HEK293 (cell line): ENCODE data around the gene ASCC3.

ENCODE experiments used
- CTCF ChIA-PET: fragments of 350-600 bp; formaldehyde crosslinking; extraction: SDS; loops from one replicate; lab custom pipeline; 2021; ENCODE audit warnings: antibody characterized with exemption; lab: Yijun Ruan, JAX
- POLR2A ChIA-PET: fragments of 300-600 bp; formaldehyde crosslinking; extraction: SDS; loops from one replicate; lab custom pipeline; 2020; ENCODE audit warnings: antibody characterized with exemption, inconsistent platforms; lab: Yijun Ruan, JAX
- H3K27ac ChIP-seq: fragments of 200-500 bp; sonication (Bioruptor generic); 2 replicates; pipeline ENCODE4 v1.5.1; 2014; ENCODE audit warnings: low read depth, low read length, control low read depth, inconsistent platforms; ENCODE audit errors: extremely low read depth
- H3K36me3 ChIP-seq, 2 experiments: fragments of 200-500 bp in 1 of 2; sonication (Bioruptor generic) in 1 of 2; 1 replicate in 1 of 2; 2 replicates in 1 of 2; pipeline ENCODE4 v1.5.1; 2014 to 2017; ENCODE audit warnings: inconsistent platforms in 2 of 2, low read length in 2 of 2; ENCODE audit not compliant: control insufficient read depth in 2 of 2, insufficient read depth in 1 of 2
- H3K4me1 ChIP-seq: fragments of 200-500 bp; sonication (Bioruptor generic); 2 replicates; pipeline ENCODE4 v1.5.1; 2014; ENCODE audit warnings: mild to moderate bottlenecking, low read length, inconsistent platforms; ENCODE audit not compliant: control insufficient read depth, insufficient read depth
- H3K4me3 ChIP-seq: 2 replicates; pipeline ENCODE4 v1.5.1; 2011; ENCODE audit warnings: low read depth, mild to moderate bottlenecking, control low read depth, low read length, moderate library complexity
- H3K9me3 ChIP-seq: fragments of 200-500 bp; sonication (Bioruptor generic); 2 replicates; pipeline ENCODE4 v1.5.1; 2014; ENCODE audit warnings: low read depth, low read length, inconsistent platforms; ENCODE audit not compliant: control insufficient read depth, insufficient read depth
- CTCF ChIP-seq: fragments of 450-650 bp; formaldehyde crosslinking; IDR thresholded peaks from 2 replicates; pipeline ENCODE4 v1.5.1; 2016; ENCODE audit warnings: missing biosample characterization, missing genetic modification characterization
- EGR2 ChIP-seq: fragments of 450-650 bp; formaldehyde crosslinking; IDR thresholded peaks from 2 replicates; pipeline ENCODE4 v1.5.1; 2016; ENCODE audit warnings: low read depth, missing biosample characterization, missing genetic modification characterization
- GFI1B ChIP-seq: fragments of 450-650 bp; formaldehyde crosslinking; IDR thresholded peaks from 2 replicates; pipeline ENCODE4 v1.5.1; 2016; ENCODE audit warnings: missing biosample characterization, missing genetic modification characterization
- GLIS1 ChIP-seq: fragments of 450-650 bp; formaldehyde crosslinking; IDR thresholded peaks from 2 replicates; pipeline ENCODE4 v1.5.1; 2016; ENCODE audit warnings: missing biosample characterization, missing genetic modification characterization
- KLF10 ChIP-seq: fragments of 450-650 bp; IDR thresholded peaks from 2 replicates; pipeline ENCODE4 v1.5.1; 2018; ENCODE audit warnings: missing biosample characterization, mild to moderate bottlenecking, missing genetic modification characterization
- KLF9 ChIP-seq: fragments of 450-650 bp; formaldehyde crosslinking; IDR thresholded peaks from 2 replicates; pipeline ENCODE4 v1.5.1; 2016; ENCODE audit warnings: missing biosample characterization, missing genetic modification characterization, low read depth
- MEIS1 ChIP-seq: sonication (generic); formaldehyde crosslinking; IDR thresholded peaks from 2 replicates; pipeline ENCODE4 v1.8.1; 2022; ENCODE audit warnings: missing genetic modification reagents, mild to moderate bottlenecking, borderline replicate concordance
- OSR2 ChIP-seq: fragments of 450-650 bp; formaldehyde crosslinking; IDR thresholded peaks from 2 replicates; pipeline ENCODE4 v1.5.1; 2016; ENCODE audit warnings: missing biosample characterization, missing genetic modification characterization
- PRDM1 ChIP-seq: fragments of 450-650 bp; formaldehyde crosslinking; IDR thresholded peaks from 2 replicates; pipeline ENCODE4; 2016; ENCODE audit warnings: missing biosample characterization, missing genetic modification characterization
- ZBTB17 ChIP-seq: fragments of 450-650 bp; formaldehyde crosslinking; IDR thresholded peaks from 2 replicates; pipeline ENCODE4 v1.5.1; 2016; ENCODE audit warnings: missing biosample characterization, missing genetic modification characterization
- ZBTB6 ChIP-seq: fragments of 450-650 bp; formaldehyde crosslinking; IDR thresholded peaks from 2 replicates; pipeline ENCODE4 v1.5.1; 2017; ENCODE audit warnings: missing biosample characterization, missing genetic modification characterization
- ZEB2 ChIP-seq: fragments of 450-650 bp; formaldehyde crosslinking; IDR thresholded peaks from 2 replicates; pipeline ENCODE4 v1.5.1; 2016; ENCODE audit warnings: missing biosample characterization, missing genetic modification characterization
- ZIC2 ChIP-seq: fragments of 450-650 bp; formaldehyde crosslinking; IDR thresholded peaks from 2 replicates; pipeline ENCODE4 v1.5.1; 2016; ENCODE audit warnings: missing biosample characterization, missing genetic modification characterization
- ZNF121 ChIP-seq: fragments of 450-650 bp; formaldehyde crosslinking; IDR thresholded peaks from 2 replicates; pipeline ENCODE4 v1.5.1; 2016; ENCODE audit warnings: missing biosample characterization, missing genetic modification characterization
- ZNF138 ChIP-seq: fragments of 450-650 bp; formaldehyde crosslinking; IDR thresholded peaks from 2 replicates; pipeline ENCODE4 v1.5.1; 2016; ENCODE audit warnings: missing biosample characterization, missing genetic modification characterization, borderline replicate concordance
- ZNF146 ChIP-seq: fragments of 450-650 bp; formaldehyde crosslinking; IDR thresholded peaks from 2 replicates; pipeline ENCODE4 v1.5.1; 2016; ENCODE audit warnings: missing biosample characterization, missing genetic modification characterization
- ZNF211 ChIP-seq: fragments of 450-650 bp; formaldehyde crosslinking; IDR thresholded peaks from 2 replicates; pipeline ENCODE4 v1.5.1; 2016; ENCODE audit warnings: low read depth, missing biosample characterization, missing genetic modification characterization
- ZNF366 ChIP-seq: fragments of 450-650 bp; formaldehyde crosslinking; conservative IDR thresholded peaks from 2 replicates; pipeline ENCODE4 v1.5.1; 2016; ENCODE audit warnings: missing biosample characterization, missing genetic modification characterization
- ZNF561 ChIP-seq: fragments of 450-650 bp; IDR thresholded peaks from 2 replicates; pipeline ENCODE4 v1.5.1; 2018; ENCODE audit warnings: missing biosample characterization, missing genetic modification characterization, borderline replicate concordance
- ZNF660 ChIP-seq: fragments of 450-650 bp; IDR thresholded peaks from 2 replicates; pipeline ENCODE4 v1.5.1; 2018; ENCODE audit warnings: missing biosample characterization, mild to moderate bottlenecking, missing genetic modification characterization
- ZNF670 ChIP-seq: fragments of 450-650 bp; formaldehyde crosslinking; IDR thresholded peaks from 2 replicates; pipeline ENCODE4 v1.5.1; 2016; ENCODE audit warnings: missing biosample characterization, missing genetic modification characterization, low read depth
- ZSCAN30 ChIP-seq: fragments of 450-650 bp; IDR thresholded peaks from 2 replicates; pipeline ENCODE4 v1.5.1; 2018; ENCODE audit warnings: missing biosample characterization, mild to moderate bottlenecking, missing genetic modification characterization, moderate library complexity
- TF ChIP-seq, protein P1 (sequence below): fragments of 450-650 bp; formaldehyde crosslinking; IDR thresholded peaks from 2 replicates; pipeline ENCODE4 v1.5.1; 2016; ENCODE audit warnings: missing biosample characterization, missing genetic modification characterization
- TF ChIP-seq, protein P2 (sequence below): fragments of 450-650 bp; IDR thresholded peaks from 2 replicates; pipeline ENCODE4 v1.5.1; 2018; ENCODE audit warnings: missing biosample characterization, mild to moderate bottlenecking, missing genetic modification characterization
- TF ChIP-seq, protein P3 (sequence below): IDR thresholded peaks from 2 replicates; pipeline ENCODE4 v1.6.1; 2011; ENCODE audit warnings: mild to moderate bottlenecking, low read depth, low read length, borderline replicate concordance

ASCC3 gene

DNA sequence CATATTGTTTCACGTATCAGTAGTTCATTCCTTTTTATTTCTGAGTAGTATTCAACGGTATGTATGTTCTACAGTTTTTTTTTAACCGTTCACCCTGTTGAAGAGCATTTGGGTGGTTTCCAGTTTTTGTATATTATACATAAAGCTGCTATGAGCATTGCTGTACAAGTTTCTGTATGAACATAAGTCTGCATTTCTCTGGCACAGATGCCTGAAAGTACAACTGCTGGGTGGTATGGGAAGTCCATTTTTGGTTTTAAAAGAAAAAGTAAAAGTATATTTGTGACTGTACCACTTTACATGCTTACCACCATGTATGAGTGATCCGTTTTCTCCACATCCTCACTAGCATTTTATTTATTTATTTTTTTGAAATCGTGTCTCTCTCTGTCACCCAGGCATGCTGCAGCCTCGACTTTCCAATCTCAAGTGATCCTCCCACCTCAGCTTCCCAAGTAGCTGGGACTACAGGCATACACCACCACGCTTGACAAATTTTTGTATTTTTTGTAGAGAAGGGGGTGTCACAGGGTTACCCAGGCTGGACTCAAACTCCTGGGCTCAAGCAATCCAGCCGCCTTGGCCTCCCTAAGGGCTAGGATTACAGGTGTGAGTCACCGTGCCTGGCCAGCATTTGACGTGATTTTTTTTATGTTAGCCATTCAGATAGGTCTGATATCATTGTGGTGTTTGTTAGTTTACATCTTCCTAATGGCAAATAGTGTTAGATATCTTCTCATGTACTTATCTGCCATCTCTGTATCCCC, 405.4 kb downstream of the ASCC3 start:
- Histone ChIP-seq H3K9me3 (no peaks in the 10 kb centered on the region), H3K4me3 (no peak overlapping the region), H3K27ac (no peak overlapping the region), H3K36me3 (no peaks in the 10 kb centered on the region), H3K4me1 (peaks cover 2% of the 10 kb centered on the region; the same call in 1 of the 2 replicates)
- no peak for TF ChIP-seq ZNF138 (tag by site-specific recombination)
- TF ChIP-seq, protein P1, sequence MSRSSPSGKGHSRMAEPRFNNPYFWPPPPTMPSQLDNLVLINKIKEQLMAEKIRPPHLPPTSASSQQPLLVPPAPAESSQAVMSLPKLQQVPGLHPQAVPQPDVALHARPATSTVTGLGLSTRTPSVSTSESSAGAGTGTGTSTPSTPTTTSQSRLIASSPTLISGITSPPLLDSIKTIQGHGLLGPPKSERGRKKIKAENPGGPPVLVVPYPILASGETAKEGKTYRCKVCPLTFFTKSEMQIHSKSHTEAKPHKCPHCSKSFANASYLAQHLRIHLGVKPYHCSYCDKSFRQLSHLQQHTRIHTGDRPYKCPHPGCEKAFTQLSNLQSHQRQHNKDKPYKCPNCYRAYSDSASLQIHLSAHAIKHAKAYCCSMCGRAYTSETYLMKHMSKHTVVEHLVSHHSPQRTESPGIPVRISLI (tag by site-specific recombination), result 0 out of 2 replicates have a peak, but pooled peaks have one; percentile 26
- ChIA-PET POLR2A (interaction anchor here (2.3 kb wide), 1 partner anchor 11 kb away, joined by 13 read pairs; the partner anchor contains the start of gene SIM1), CTCF (interaction anchor here (0.8 to 6.6 kb wide), 5 partner anchors 15 to 607 kb away, joined by 4 to 73 read pairs (median 6); no protein-coding TSS in a partner anchor)

- Histone ChIP-seq H3K4me3 (no peak overlapping the region), H3K4me1 (peaks cover 2% of the 10 kb centered on the region; the same call in 1 of the 2 replicates), H3K27ac (no peak overlapping the region), H3K9me3 (no peaks in the 10 kb centered on the region), H3K36me3 (no peaks in the 10 kb centered on the region)
- POLR2A ChIA-PET, result interaction anchor here (2.3 kb wide), 1 partner anchor 9 kb away, joined by 13 read pairs; the partner anchor contains the start of gene SIM1
- CTCF ChIA-PET, result interaction anchor here (0.5 to 2.2 kb wide), 8 partner anchors 10 to 372 kb away, joined by 3 to 15 read pairs (median 4); no protein-coding TSS in a partner anchor
- TF ChIP-seq EGR2 (tag by site-specific recombination), result no peak
- TF ChIP-seq ZSCAN30, result no peak
- no peak for TF ChIP-seq ZIC2 (tag by site-specific recombination)
- no peak for TF ChIP-seq KLF10
- no peak for TF ChIP-seq KLF9
- no peak for TF ChIP-seq ZNF121 (tag by site-specific recombination)
- TF ChIP-seq MEIS1, result no peak
- TF ChIP-seq ZNF670, result no peak
- TF ChIP-seq GLIS1 (tag by site-specific recombination), result no peak
- TF ChIP-seq ZBTB6 (tag by site-specific recombination), result no peak
- no peak for TF ChIP-seq ZBTB17
- TF ChIP-seq CTCF (tag by site-specific recombination), result no peak
- no peak for TF ChIP-seq ZNF146
- TF ChIP-seq ZNF561 (tag by site-specific recombination), result no peak
- TF ChIP-seq, all 188 proteins: peak for 0
Observed at GRCh38 chr6:100473182-100473581, 407.9 kb downstream of the ASCC3 start.

DNA sequence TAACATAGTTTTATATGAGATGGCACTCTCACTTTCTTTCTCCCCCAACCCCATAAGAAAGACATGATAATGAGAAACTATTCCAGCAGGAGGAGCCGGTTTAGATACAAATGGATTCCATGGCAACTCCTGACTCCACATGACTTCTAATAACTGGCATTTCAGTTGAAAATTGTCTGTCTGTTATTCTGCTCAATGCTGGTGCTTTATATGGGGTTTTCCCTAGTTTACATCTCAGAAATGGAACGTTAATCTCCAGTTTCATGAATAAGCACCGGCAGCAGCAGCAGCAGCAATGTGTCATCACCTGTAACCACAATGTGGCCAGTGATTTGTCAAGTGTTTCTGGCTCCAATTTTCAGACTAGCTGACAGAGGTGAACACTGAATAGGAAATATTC, 408.5 kb downstream of the ASCC3 start:
- no peak overlapping the region for H3K4me3 ChIP-seq
- H3K9me3 ChIP-seq, result no peaks in the 10 kb centered on the region
- H3K27ac ChIP-seq, result no peak overlapping the region
- ChIA-PET POLR2A (no interaction called here), CTCF (interaction anchor here (0.7 to 2.2 kb wide), 6 partner anchors 10 to 365 kb away, joined by 3 to 15 read pairs (median 4); no protein-coding TSS in a partner anchor)
- H3K4me1 ChIP-seq, result peaks cover 2% of the 10 kb centered on the region; the same call in 1 of the 2 replicates
- no peaks in the 10 kb centered on the region for H3K36me3 ChIP-seq
- TF ChIP-seq OSR2 (tag by site-specific recombination) (peak; percentile 85), ZNF211 (tag by site-specific recombination) (no peak), PRDM1 (tag by site-specific recombination) (peak; percentile 48; the same call in 1 of the 2 replicates), ZNF660 (tag by site-specific recombination) (peak; percentile 39; the same call in 1 of the 2 replicates), GFI1B (tag by site-specific recombination) (0 out of 2 replicates have a peak, but pooled peaks have one; percentile 35), ZEB2 (0 out of 2 replicates have a peak, but pooled peaks have one; percentile 32), ZNF366 (tag by site-specific recombination) (0 out of 2 replicates have a peak, but pooled peaks have one; percentile 34)
- TF ChIP-seq, protein P2, sequence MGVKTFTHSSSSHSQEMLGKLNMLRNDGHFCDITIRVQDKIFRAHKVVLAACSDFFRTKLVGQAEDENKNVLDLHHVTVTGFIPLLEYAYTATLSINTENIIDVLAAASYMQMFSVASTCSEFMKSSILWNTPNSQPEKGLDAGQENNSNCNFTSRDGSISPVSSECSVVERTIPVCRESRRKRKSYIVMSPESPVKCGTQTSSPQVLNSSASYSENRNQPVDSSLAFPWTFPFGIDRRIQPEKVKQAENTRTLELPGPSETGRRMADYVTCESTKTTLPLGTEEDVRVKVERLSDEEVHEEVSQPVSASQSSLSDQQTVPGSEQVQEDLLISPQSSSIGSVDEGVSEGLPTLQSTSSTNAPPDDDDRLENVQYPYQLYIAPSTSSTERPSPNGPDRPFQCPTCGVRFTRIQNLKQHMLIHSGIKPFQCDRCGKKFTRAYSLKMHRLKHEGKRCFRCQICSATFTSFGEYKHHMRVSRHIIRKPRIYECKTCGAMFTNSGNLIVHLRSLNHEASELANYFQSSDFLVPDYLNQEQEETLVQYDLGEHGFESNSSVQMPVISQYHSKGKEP (tag by site-specific recombination), result 0 out of 2 replicates have a peak, but pooled peaks have one; percentile 25
- TF ChIP-seq, protein P3, sequence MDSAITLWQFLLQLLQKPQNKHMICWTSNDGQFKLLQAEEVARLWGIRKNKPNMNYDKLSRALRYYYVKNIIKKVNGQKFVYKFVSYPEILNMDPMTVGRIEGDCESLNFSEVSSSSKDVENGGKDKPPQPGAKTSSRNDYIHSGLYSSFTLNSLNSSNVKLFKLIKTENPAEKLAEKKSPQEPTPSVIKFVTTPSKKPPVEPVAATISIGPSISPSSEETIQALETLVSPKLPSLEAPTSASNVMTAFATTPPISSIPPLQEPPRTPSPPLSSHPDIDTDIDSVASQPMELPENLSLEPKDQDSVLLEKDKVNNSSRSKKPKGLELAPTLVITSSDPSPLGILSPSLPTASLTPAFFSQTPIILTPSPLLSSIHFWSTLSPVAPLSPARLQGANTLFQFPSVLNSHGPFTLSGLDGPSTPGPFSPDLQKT, result no peak
